Parathyroid adenoma (tissue), 2 donors: ENCODE results near the gene VAV3.

Experiments
- H2AFZ ChIP-seq: fragments of 300-600 bp; sonication (generic); one replicate; pipeline ENCODE4 v1.7.0; 2017; ENCODE audit warnings: antibody characterized with exemption, mild to moderate bottlenecking
- H3K27ac ChIP-seq: fragments of 300-600 bp; sonication (generic); one replicate; pipeline ENCODE4 v1.7.0; 2017
- H3K27me3 ChIP-seq: fragments of 300-600 bp; sonication (generic); one replicate; pipeline ENCODE4 v1.7.0; 2017; ENCODE audit warnings: low read length; ENCODE audit not compliant: control insufficient read depth, insufficient read depth
- H3K36me3 ChIP-seq: fragments of 300-600 bp; sonication (generic); one replicate; pipeline ENCODE4 v1.7.0; 2017; ENCODE audit warnings: low read length; ENCODE audit not compliant: control insufficient read depth, insufficient read depth
- H3K4me1 ChIP-seq: fragments of 300-600 bp; sonication (generic); one replicate; pipeline ENCODE4 v1.7.0; 2017; ENCODE audit warnings: control low read depth
- H3K4me2 ChIP-seq: fragments of 300-600 bp; sonication (generic); one replicate; pipeline ENCODE4 v1.7.0; 2017; ENCODE audit warnings: low read length
- H3K4me3 ChIP-seq: fragments of 300-600 bp; sonication (generic); one replicate; pipeline ENCODE4 v1.7.0; 2017; ENCODE audit warnings: low read depth, low read length
- H3K79me2 ChIP-seq: fragments of 300-600 bp; sonication (generic); one replicate; pipeline ENCODE4 v1.7.0; 2017; ENCODE audit warnings: control low read depth
- H3K9ac ChIP-seq: fragments of 300-600 bp; sonication (generic); one replicate; pipeline ENCODE4 v1.7.0; 2017; ENCODE audit warnings: mild to moderate bottlenecking
- H3K9me3 ChIP-seq: fragments of 300-600 bp; sonication (generic); one replicate; pipeline ENCODE4 v1.7.0; 2017; ENCODE audit warnings: low read length; ENCODE audit not compliant: control insufficient read depth
- TF ChIP-seq, protein P1 (sequence below): fragments of 300-600 bp; sonication (generic); IDR thresholded peaks from one replicate; pipeline ENCODE4 v1.7.0; 2017; ENCODE audit warnings: antibody characterized with exemption, mild to moderate bottlenecking
- donor health status: primary hyperparathyroidism.

VAV3 gene

GRCh38 chr1:107940701-107941100 lies 24.3 kb downstream of the VAV3 start:
- TF ChIP-seq, protein P1, sequence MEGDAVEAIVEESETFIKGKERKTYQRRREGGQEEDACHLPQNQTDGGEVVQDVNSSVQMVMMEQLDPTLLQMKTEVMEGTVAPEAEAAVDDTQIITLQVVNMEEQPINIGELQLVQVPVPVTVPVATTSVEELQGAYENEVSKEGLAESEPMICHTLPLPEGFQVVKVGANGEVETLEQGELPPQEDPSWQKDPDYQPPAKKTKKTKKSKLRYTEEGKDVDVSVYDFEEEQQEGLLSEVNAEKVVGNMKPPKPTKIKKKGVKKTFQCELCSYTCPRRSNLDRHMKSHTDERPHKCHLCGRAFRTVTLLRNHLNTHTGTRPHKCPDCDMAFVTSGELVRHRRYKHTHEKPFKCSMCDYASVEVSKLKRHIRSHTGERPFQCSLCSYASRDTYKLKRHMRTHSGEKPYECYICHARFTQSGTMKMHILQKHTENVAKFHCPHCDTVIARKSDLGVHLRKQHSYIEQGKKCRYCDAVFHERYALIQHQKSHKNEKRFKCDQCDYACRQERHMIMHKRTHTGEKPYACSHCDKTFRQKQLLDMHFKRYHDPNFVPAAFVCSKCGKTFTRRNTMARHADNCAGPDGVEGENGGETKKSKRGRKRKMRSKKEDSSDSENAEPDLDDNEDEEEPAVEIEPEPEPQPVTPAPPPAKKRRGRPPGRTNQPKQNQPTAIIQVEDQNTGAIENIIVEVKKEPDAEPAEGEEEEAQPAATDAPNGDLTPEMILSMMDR = no peak
- Histone ChIP-seq H3K4me3 (no peak overlapping the region), H3K9me3 (no peaks in the 10 kb centered on the region), H3K36me3 (no peaks in the 10 kb centered on the region), H3K9ac (no peak overlapping the region), H3K27me3 (no peaks in the 10 kb centered on the region), H3K4me1 (no peaks in the 10 kb centered on the region), H3K4me2 (no peak overlapping the region), H3K27ac (no peak overlapping the region), H2AFZ (no peak overlapping the region), H3K79me2 (no peaks in the 10 kb centered on the region)

GRCh38 chr1:107940017-107940577 lies 24.9 kb downstream of the VAV3 start:
- Histone ChIP-seq H3K4me2 (no peak overlapping the region), H3K9me3 (no peaks in the 10 kb centered on the region), H3K79me2 (no peaks in the 10 kb centered on the region), H3K9ac (no peak overlapping the region), H3K4me1 (no peaks in the 10 kb centered on the region), H3K4me3 (no peak overlapping the region), H2AFZ (no peak overlapping the region), H3K27me3 (no peaks in the 10 kb centered on the region), H3K27ac (no peak overlapping the region), H3K36me3 (no peaks in the 10 kb centered on the region)
- TF ChIP-seq, protein P1 = no peak

- H3K9me3 ChIP-seq = no peaks in the 10 kb centered on the region
- H2AFZ ChIP-seq = no peak overlapping the region
- no peaks in the 10 kb centered on the region for H3K27me3 ChIP-seq
- H3K9ac ChIP-seq = no peak overlapping the region
- H3K4me3 ChIP-seq = no peak overlapping the region
- no peak overlapping the region for H3K4me2 ChIP-seq
- H3K4me1 ChIP-seq = no peaks in the 10 kb centered on the region
- no peak overlapping the region for H3K27ac ChIP-seq
- TF ChIP-seq, protein P1 = no peak
- no peaks in the 10 kb centered on the region for H3K36me3 ChIP-seq
- no peaks in the 10 kb centered on the region for H3K79me2 ChIP-seq
Measured at GRCh38 chr1:107939256-107939655, 25.7 kb downstream of the VAV3 start.

- H3K27me3 ChIP-seq = no peaks in the 10 kb centered on the region
- no peak overlapping the region for H3K9ac ChIP-seq
- no peak overlapping the region for H3K27ac ChIP-seq
- H3K9me3 ChIP-seq = no peaks in the 10 kb centered on the region
- no peak overlapping the region for H3K4me2 ChIP-seq
- no peaks in the 10 kb centered on the region for H3K79me2 ChIP-seq
- H3K36me3 ChIP-seq = no peaks in the 10 kb centered on the region
- no peaks in the 10 kb centered on the region for H3K4me1 ChIP-seq
- TF ChIP-seq, protein P1 = no peak
- H3K4me3 ChIP-seq = no peak overlapping the region
- H2AFZ ChIP-seq = no peak overlapping the region
Measured at GRCh38 chr1:107936498-107937481, 28.2 kb downstream of the VAV3 start.
